ENCODE results near the gene HERC3.
A peak's percentile ranks its signal among the peaks of the same experiment; 100 is the strongest.

HERC3 gene

DNA sequence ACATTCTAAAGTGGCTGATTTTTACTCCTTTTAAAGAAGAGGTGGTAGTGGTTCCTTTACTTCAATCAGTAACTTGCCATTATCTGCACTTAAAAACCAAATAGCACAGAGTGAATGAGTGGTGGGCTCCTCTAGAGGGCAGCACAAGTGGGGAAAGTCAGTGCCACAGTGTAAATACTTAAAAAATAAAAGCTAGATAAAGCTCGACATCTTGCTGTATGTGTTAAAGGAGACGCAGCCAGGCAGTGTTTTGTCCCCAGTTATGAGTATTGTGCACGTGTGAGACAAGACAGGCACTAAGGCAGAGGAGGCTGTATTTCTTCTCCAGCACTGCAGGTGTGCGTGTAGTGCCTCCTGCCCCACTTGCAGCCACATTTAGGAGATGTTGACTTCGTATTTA is 80.7 kb downstream of the HERC3 start:
- peaks cover 64% of the 10 kb centered on the region for H3K36me3 Mint-ChIP-seq
- DNase-seq (ENCODE audit: low spot score in 2 of 2) (no peak), ATAC-seq (peak; percentile 44)
- no peaks in the 10 kb centered on the region for H3K4me1 Mint-ChIP-seq
- no peaks in the 10 kb centered on the region for H3K9me3 Mint-ChIP-seq
- no peak overlapping the region for H3K4me3 Mint-ChIP-seq
- no peak overlapping the region for H3K27ac Mint-ChIP-seq

DNA sequence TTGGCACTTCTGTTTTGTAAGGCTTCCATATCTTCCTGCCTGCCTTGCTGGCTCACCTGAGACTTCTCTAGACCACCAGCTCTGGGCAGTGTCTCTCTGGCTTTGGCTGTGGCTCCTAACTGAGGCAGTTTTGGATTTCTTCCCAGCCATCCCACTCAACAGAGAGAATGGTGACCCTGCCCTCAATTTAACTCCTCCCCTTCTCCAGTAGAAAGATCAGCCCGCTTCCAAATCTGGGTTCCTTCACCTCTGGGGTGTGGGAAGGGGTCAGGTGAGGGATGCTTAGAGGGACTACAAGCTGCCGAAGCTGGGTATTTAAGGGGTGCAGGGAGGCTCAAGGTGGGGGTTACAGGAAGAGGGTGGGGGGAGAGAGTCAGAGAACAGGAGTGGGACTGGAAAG is 81.6 kb downstream of the HERC3 start:
- no peak for ATAC-seq
- Mint-ChIP-seq H3K36me3 (peaks cover 64% of the 10 kb centered on the region), H3K4me3 (no peak overlapping the region), H3K4me1 (no peaks in the 10 kb centered on the region), H3K9me3 (no peaks in the 10 kb centered on the region), H3K27ac (no peak overlapping the region)
- DNase-seq (ENCODE audit: low spot score in 2 of 2): no peak

DNA sequence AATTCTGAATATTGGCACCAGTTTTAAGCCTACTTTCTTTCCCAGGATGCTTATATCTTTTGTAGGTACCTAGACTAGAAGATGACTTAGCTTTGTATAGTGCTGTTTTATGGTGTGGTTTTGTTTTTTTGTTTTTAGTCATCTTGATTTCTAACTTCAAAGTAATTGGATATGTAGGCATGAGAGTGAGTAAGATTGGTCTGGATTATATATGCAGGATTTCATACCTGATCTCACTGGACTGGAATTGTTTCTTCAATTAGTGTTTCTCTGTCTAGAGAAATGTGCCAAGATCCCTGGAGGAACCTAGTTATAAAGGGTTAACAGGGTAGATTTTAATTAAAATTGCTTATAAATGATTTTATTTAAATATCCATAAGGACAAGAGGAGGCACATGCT is 82.3 kb downstream of the HERC3 start:
- Mint-ChIP-seq H3K36me3 (peaks cover 64% of the 10 kb centered on the region), H3K27ac (no peak overlapping the region)
- ATAC-seq: peak; percentile 70

DNA sequence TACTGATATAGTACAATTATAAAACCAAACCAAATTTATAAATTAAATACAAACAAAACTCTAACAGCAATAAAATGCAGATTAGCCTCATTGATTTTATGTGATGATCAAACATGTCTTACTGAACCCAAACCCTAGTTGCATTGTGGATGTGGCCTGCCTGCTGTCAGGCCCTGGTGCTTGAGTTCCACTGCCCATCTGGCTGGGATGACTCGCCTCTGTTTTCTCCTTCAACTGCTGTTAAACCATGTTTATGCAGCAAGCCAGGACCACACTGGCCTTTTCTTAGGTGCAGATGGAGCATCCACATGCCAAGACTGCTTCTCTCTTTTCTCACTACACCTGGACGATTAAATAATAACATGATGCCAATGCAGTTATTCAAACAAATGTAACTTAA is 82.7 kb downstream of the HERC3 start:
- H3K4me1 Mint-ChIP-seq: no peaks in the 10 kb centered on the region
- DNase-seq (ENCODE audit: low spot score in 2 of 2): no peak
- H3K27ac Mint-ChIP-seq: no peak overlapping the region
- H3K36me3 Mint-ChIP-seq: peaks cover 64% of the 10 kb centered on the region
- no peak for ATAC-seq
- no peaks in the 10 kb centered on the region for H3K9me3 Mint-ChIP-seq
- H3K4me3 Mint-ChIP-seq: no peak overlapping the region

More for the DNA sequence above, 82.3 kb downstream of the HERC3 start:
- no peak for DNase-seq (ENCODE audit: low spot score in 2 of 2)
- Mint-ChIP-seq H3K4me3 (no peak overlapping the region), H3K4me1 (no peaks in the 10 kb centered on the region), H3K9me3 (no peaks in the 10 kb centered on the region)

DNA sequence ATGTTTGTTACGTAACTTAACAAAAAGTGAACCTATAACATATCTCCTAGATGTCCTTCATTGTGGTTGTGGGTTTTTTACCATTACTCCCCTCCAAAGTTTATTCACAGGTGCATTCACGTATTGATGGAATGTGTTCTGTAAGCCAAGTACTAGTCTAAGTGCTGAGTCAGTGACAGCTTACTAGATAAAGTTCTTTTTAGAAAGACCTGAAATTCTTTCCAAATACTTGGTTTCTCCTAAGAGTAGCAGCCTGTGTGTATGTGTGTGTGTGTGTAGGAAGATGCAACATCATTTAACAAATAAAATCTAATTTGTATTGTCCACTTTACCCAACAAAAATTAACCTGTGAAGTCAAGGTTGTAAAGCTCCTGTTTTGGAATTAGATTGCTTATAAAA is 83.3 kb downstream of the HERC3 start:
- ATAC-seq: no peak
- H3K4me1 Mint-ChIP-seq: no peaks in the 10 kb centered on the region
- H3K27ac Mint-ChIP-seq: no peak overlapping the region
- H3K9me3 Mint-ChIP-seq: no peaks in the 10 kb centered on the region
- DNase-seq (ENCODE audit: low spot score in 2 of 2): no peak
- peaks cover 64% of the 10 kb centered on the region for H3K36me3 Mint-ChIP-seq
- H3K4me3 Mint-ChIP-seq: no peak overlapping the region

DNA sequence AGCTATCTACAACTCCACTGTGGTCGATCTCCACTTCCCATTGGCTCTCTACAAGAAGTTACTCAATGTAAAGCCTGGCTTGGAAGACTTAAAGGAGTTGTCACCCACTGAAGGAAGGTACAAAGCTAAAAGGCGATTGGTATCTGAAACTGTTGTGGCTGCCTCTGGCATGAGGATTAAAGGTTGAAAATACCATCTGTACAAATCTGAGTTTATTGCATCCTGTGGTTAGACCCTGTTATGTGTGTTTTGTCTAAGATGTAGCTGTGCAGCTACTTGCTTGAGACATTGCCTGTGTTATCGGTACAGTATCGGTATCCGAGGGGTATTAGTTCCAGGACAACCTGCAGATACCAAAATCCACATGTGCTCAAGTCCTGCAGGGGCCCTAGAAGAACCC is 88.9 kb downstream of the HERC3 start:
- H3K4me1 Mint-ChIP-seq: no peaks in the 10 kb centered on the region
- peaks cover 78% of the 10 kb centered on the region for H3K36me3 Mint-ChIP-seq
- no peak overlapping the region for H3K27ac Mint-ChIP-seq
- H3K9me3 Mint-ChIP-seq: no peaks in the 10 kb centered on the region
- no peak for DNase-seq (ENCODE audit: low spot score in 2 of 2)
- no peak overlapping the region for H3K4me3 Mint-ChIP-seq
- no peak for ATAC-seq

DNA sequence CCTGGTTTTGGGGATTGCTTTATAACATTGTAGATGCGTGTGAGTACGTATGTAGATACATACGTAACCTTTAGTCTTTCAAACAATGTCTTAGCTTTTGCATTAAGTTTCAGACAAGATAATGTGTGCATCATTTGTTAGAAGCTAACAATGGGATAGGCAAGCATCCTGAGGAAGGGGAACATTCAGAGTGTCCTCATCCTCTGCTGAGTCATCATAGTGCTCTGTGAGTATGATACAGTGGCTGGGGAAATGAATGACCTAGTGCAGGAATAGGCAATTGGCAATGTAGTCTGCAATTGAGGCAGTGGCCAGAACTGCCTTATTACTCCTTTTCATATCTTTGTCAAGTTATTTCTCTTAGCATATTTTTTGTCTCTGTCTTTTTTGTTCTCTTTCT is 98.1 kb downstream of the HERC3 start:
- H3K4me1 Mint-ChIP-seq: no peaks in the 10 kb centered on the region

DNA sequence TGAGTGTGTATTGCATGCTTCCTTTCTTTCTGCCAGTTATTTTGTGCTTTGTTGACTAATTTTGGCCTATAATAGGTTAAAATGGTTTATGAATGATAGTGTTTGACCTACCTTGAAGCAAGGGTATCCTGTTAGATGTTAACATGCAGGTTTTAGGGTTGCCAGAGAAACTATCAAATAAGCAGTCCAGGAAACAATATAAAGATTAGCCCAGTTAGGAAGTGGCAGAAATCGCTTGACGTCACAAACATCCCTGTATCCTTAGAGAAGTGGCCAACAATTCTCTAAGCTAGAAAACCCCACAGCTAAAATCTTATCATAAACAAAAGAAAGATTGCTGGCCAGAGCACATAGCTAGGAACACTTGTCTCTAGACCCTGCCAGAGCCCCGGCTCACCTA is 101.5 kb downstream of the HERC3 start:
- DNase-seq (ENCODE audit: low spot score in 2 of 2) (no peak), ATAC-seq (no peak)
- Mint-ChIP-seq H3K4me1 (peaks cover 8% of the 10 kb centered on the region), H3K4me3 (no peak overlapping the region), H3K27ac (no peak overlapping the region), H3K36me3 (peaks cover 47% of the 10 kb centered on the region), H3K9me3 (no peaks in the 10 kb centered on the region)

More for the DNA sequence above, 98.1 kb downstream of the HERC3 start:
- H3K4me3 Mint-ChIP-seq: no peak overlapping the region
- peaks cover 56% of the 10 kb centered on the region for H3K36me3 Mint-ChIP-seq
- DNase-seq (ENCODE audit: low spot score in 2 of 2) (no peak), ATAC-seq (peak; percentile 50)
- H3K9me3 Mint-ChIP-seq: no peaks in the 10 kb centered on the region
- H3K27ac Mint-ChIP-seq: no peak overlapping the region

DNA sequence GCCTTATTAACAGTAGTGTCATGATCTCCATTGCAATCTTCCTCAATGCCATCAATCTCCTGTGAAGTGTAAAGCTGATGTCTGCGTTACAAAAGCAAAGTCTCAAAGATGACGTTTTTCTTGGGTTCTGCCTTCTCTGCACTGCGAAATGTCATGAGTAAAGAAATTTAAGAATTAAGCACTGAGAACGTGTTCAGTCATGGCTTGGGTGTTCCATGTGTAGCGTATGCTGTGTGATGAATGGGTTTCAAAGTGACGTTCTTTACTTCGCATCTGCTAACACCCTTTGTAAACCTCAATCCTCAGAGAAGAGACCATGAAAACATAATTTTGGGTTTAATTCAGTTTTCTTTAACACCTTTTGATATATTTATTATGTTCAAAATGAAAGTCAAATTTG is 104.3 kb downstream of the HERC3 start:
- peak overlapping the region; percentile 80 for H3K4me3 Mint-ChIP-seq
- H3K9me3 Mint-ChIP-seq: no peaks in the 10 kb centered on the region
- H3K36me3 Mint-ChIP-seq: peaks cover 29% of the 10 kb centered on the region
- peaks cover 14% of the 10 kb centered on the region for H3K4me1 Mint-ChIP-seq
- ATAC-seq: no peak
- no peak for DNase-seq (ENCODE audit: low spot score in 2 of 2)
- H3K27ac Mint-ChIP-seq: peak overlapping the region; percentile 86

DNA sequence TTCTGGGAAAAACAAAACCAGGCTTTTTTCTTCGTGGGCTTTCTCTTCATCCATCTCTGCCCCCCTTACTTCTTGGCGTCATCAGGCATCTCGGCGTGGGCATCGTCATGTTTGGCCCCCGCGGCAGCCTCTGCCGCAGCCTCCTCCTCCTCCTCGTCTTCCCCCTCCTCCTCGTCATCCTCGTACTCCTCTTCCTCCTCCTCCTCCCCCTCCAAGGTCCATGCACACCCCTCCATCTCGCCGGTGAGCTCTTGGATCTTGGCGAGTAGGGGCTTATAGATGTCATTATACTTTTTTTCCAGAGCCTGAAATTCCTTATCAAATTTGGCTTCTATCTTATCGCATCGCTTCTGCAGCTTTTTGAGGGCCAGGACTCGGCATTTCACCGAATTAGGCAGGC is 104.9 kb downstream of the HERC3 start:
- peaks cover 14% of the 10 kb centered on the region for H3K4me1 Mint-ChIP-seq
- peak overlapping the region; percentile 86 for H3K27ac Mint-ChIP-seq
- peak; percentile 55 for ATAC-seq

DNA sequence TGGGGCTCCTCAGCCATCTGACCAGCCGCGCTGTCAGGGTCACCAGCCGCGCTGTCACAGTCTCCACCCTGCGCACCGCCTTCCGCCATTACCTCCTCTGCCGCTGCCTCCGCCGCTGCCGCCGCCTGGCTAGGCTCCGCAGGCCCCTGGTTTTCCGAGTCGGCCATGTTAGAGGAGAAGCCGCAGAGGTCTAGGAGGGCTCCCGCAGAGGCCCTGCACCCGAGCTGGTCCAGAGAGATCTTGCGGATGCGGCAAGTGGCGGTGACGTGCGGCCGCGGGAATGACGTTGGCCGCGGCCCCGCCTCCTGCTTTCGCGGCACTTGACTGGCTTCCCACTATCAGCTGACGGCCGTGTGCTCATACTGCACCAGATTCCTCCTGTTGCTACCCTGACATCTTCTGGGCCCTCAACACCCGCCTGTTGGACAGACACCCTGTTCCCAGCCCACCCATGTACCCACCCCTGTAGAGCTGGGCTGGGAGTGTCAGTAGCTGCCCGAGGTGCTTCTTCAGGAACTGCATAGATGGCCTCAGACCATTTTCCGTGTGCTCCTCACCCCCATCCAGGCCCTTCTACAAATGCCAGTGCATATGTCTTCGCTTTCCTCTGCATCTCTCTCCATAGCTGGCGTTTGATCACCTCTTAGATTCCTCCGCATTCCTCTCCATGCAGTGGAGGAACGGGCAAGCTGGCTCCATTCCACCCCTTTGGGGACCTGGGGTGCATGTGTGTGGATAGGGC is 105.5 kb downstream of the HERC3 start, which contains the start of gene NAP1L5:
NAP1L5 (minus strand) TSS at position 242 of the 742 bp plus-strand sequence; CDS start at position 167, 75 bp downstream.
- no peaks in the 10 kb centered on the region for H3K9me3 Mint-ChIP-seq
- H3K36me3 Mint-ChIP-seq: peaks cover 33% of the 10 kb centered on the region
- ATAC-seq (peak; percentile 95), DNase-seq (ENCODE audit: low spot score in 2 of 2) (peak; percentile 21 to 72)
- peak within 1 kb of the TSS; percentile 86 for H3K27ac Mint-ChIP-seq
- peaks cover 14% of the 10 kb centered on the region for H3K4me1 Mint-ChIP-seq
- H3K4me3 Mint-ChIP-seq: peak within 1 kb of the TSS; percentile 80

More for the DNA sequence above, 104.9 kb downstream of the HERC3 start:
- no peak for DNase-seq (ENCODE audit: low spot score in 2 of 2)
- Mint-ChIP-seq H3K4me3 (peak overlapping the region; percentile 80), H3K36me3 (peaks cover 33% of the 10 kb centered on the region), H3K9me3 (no peaks in the 10 kb centered on the region)

DNA sequence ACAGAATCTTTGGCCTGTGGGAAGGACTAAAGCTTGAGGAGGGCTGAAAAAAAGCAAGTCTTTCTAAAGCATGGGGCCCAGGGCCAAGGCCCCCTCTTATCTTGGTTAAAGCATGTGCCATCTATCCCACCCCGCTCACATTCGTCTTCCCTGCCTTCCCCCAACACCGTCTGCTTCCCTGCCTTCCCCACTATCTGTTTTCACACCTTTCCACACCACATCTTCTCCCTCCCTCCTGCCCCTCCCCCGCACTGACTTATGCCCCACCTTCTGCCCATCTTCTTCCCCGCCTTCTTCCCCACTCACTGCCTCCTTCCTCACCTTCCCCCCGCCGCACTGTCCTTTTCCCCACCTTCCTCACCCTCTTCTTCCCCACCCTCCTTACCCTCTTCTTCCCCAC is 106.2 kb downstream of the HERC3 start:
- Mint-ChIP-seq H3K4me1 (peaks cover 14% of the 10 kb centered on the region), H3K27ac (no peak overlapping the region), H3K4me3 (peak overlapping the region; percentile 80), H3K9me3 (no peaks in the 10 kb centered on the region), H3K36me3 (peaks cover 40% of the 10 kb centered on the region)
- DNase-seq (ENCODE audit: low spot score in 2 of 2) (no peak), ATAC-seq (no peak)

DNA sequence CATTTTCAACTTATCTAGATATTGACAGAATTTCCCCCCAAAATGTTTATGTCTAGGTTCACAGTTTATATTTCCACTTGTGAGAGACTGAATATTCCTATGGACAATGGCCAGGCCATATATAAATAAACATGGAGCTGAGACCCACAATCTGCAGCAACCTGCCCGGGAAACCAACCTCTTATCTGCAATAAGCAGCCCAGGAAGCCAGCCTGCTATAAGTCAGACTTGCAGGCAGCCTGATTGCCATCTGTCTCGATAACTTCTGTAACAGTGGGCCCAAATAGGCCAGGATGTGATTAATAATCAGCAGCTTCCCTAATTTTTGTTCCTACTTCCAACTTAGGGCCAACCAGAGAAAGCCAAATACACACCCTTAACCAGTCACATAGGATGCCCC is 110.5 kb downstream of the HERC3 start:
- Mint-ChIP-seq H3K4me3 (no peak overlapping the region), H3K36me3 (peaks cover 66% of the 10 kb centered on the region), H3K4me1 (peaks cover 12% of the 10 kb centered on the region), H3K27ac (no peak overlapping the region), H3K9me3 (no peaks in the 10 kb centered on the region)
- no peak for DNase-seq (ENCODE audit: low spot score in 2 of 2)
- no peak for ATAC-seq

DNA sequence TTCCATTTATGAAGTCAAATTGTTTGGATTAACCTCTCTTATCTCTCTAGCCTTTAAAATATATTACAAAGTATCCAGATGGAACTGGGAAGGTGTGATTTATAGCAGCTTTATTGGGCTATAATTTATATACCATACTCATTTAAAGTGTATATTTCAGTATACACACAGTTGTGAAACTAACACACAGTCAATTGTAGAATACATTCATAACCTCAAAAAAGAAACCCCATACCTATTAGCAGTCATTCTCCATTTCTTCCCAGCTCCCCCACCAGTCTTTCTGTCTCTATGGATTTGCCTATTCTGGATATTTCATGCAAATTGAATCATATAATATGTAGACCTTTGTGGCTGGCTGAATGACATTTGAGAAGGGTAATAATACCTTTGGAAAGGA is 112.9 kb downstream of the HERC3 start:
- Mint-ChIP-seq H3K36me3 (peaks cover 65% of the 10 kb centered on the region), H3K4me3 (no peak overlapping the region), H3K9me3 (no peaks in the 10 kb centered on the region), H3K4me1 (peaks cover 7% of the 10 kb centered on the region), H3K27ac (no peak overlapping the region)
- peak; percentile 70 for ATAC-seq
- DNase-seq (ENCODE audit: low spot score in 2 of 2): no peak

DNA sequence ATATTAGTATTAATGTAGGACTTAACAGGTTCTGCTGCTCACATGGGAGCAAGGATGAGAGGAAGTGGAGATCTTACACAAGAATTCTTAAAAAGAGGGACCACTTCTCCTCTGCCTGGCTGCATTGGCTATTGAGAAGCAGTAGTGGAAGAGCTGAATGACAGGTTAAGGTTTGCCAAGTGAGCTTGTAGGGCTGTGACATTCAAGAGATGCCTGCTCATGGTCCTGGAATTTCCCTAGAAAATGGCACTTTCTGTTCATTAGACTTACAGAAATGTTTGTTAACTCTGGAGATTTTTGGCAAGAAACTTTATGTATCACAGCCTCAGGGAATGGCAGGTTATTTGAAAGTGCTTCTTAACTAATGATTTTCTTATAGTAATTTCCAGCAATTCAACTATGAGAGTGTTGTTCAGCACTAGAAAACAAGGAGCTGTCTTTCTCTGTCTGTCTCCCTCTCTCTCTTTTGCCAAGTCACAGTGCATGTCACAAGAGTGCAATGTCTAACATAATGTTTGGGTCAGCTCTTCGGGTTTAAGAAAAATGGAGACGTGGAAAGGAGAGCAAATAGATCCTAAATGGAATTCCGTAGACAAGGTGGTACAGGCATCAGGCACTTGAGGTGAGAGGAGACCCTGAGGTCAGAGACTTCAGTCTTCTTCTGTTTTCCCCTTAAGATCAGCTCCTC is 113.7 kb downstream of the HERC3 start:
- DNase-seq (ENCODE audit: low spot score in 2 of 2): no peak
- H3K4me3 Mint-ChIP-seq: no peak overlapping the region
- H3K4me1 Mint-ChIP-seq: peaks cover 7% of the 10 kb centered on the region
- H3K27ac Mint-ChIP-seq: no peak overlapping the region
- H3K36me3 Mint-ChIP-seq: peaks cover 65% of the 10 kb centered on the region
- no peak for ATAC-seq
- H3K9me3 Mint-ChIP-seq: no peaks in the 10 kb centered on the region

DNA sequence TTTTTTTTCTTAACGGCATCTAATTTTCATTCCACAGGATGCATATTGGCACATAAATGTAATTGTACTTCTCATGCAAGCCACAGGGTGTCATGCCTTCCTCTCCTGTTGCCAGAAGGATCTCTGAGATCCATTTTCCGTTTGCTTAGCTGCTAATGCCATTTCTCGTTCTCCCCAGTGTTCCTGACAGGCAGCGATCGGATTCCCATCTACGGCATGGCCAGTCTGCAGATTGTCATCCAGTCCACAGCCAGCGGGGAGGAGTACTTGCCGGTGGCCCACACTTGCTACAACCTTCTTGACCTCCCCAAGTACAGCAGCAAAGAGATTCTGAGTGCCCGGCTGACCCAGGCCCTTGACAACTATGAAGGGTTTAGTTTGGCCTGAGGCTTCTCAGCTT is 114.3 kb downstream of the HERC3 start:
- Mint-ChIP-seq H3K4me3 (no peak overlapping the region), H3K36me3 (peaks cover 66% of the 10 kb centered on the region), H3K9me3 (no peaks in the 10 kb centered on the region), H3K4me1 (peaks cover 7% of the 10 kb centered on the region), H3K27ac (no peak overlapping the region)
- no peak for ATAC-seq
- DNase-seq (ENCODE audit: low spot score in 2 of 2): no peak
